Stimulated activated CD4-positive, alpha-beta T cell treated with anti-CD3 and anti-CD28 coated beads, Interleukin-1b, Interleukin-23, amount 100 ng/mL, for 1 hour (primary cell): ENCODE results near the gene EHHADH.
A peak's percentile ranks its signal among the peaks of the same experiment; 100 is the strongest.
"Not testable (repeated sequence)": the region's sequence is repeated elsewhere in the genome, so short reads cannot be mapped to it uniquely, and the experiment has no call there.

Experiments
- DNase-seq, 2 donors: peaks; one replicate each; pipeline ENCODE4 v3.0.0-alpha.2; 2020; ENCODE audit warnings: low read depth in 2 of 2

The EHHADH gene

GRCh38 chr3:185253645-185254410 is at the start of gene EHHADH:
EHHADH (minus strand) TSS chr3:185254049; CDS start chr3:185254022, 27 bp downstream.
- peak; percentile 5 to 20 for DNase-seq

GRCh38 chr3:185299918-185300426 is 46.1 kb upstream of the EHHADH start:
- not testable (repeated sequence) for DNase-seq

- DNase-seq = no peak
These were observed 44.0 kb upstream of the EHHADH start for GRCh38 chr3:185297867-185298266.

GRCh38 chr3:185292238-185292637 is 38.4 kb upstream of the EHHADH start:
- no peak for DNase-seq

- no peak for DNase-seq
These were observed 36.4 kb upstream of the EHHADH start for GRCh38 chr3:185290266-185290665.

- no peak for DNase-seq
These were observed 29.6 kb upstream of the EHHADH start for GRCh38 chr3:185283374-185283935.

GRCh38 chr3:185282696-185283373 is 29.0 kb upstream of the EHHADH start:
- DNase-seq = peak; percentile 76 to 88

GRCh38 chr3:185280572-185281365 is 26.9 kb upstream of the EHHADH start:
- DNase-seq = no peak

GRCh38 chr3:185279587-185280138 is 25.8 kb upstream of the EHHADH start:
- DNase-seq = no peak

GRCh38 chr3:185276415-185276814 is 22.6 kb upstream of the EHHADH start:
- no peak for DNase-seq

GRCh38 chr3:185272033-185272432 is 18.2 kb upstream of the EHHADH start:
- no peak for DNase-seq

- no peak for DNase-seq
These were observed 17.1 kb upstream of the EHHADH start for GRCh38 chr3:185270956-185271332.

- DNase-seq = no peak
These were observed 16.6 kb upstream of the EHHADH start for GRCh38 chr3:185270262-185270955.

GRCh38 chr3:185268194-185268962 is 14.5 kb upstream of the EHHADH start:
- no peak for DNase-seq

GRCh38 chr3:185267193-185267592 is 13.3 kb upstream of the EHHADH start:
- DNase-seq = no peak

GRCh38 chr3:185264849-185265553 is 11.2 kb upstream of the EHHADH start:
- DNase-seq = no peak

- DNase-seq = no peak
These were observed 9.6 kb upstream of the EHHADH start for GRCh38 chr3:185263423-185263822.

GRCh38 chr3:185257334-185257733 is 3.5 kb upstream of the EHHADH start:
- no peak for DNase-seq

GRCh38 chr3:185254799-185255198 is 950 bp upstream of the EHHADH start:
- DNase-seq = no peak

GRCh38 chr3:185253133-185253532 is 716 bp downstream of the EHHADH start:
- DNase-seq = not testable (repeated sequence)
